ENCODE data around the gene NPR1.
"Not testable (repeated sequence)": the region's sequence is repeated elsewhere in the genome, so short reads cannot be mapped to it uniquely, and the experiment has no call there.

The NPR1 gene

GRCh38 chr1:153682730-153683129, 4.2 kb downstream of the NPR1 start:
- no peak for DNase-seq (ENCODE audit: low spot score)

- peak; percentile 39 for DNase-seq (ENCODE audit: low spot score)
These were observed 5.4 kb downstream of the NPR1 start for GRCh38 chr1:153683854-153684253.

DNA sequence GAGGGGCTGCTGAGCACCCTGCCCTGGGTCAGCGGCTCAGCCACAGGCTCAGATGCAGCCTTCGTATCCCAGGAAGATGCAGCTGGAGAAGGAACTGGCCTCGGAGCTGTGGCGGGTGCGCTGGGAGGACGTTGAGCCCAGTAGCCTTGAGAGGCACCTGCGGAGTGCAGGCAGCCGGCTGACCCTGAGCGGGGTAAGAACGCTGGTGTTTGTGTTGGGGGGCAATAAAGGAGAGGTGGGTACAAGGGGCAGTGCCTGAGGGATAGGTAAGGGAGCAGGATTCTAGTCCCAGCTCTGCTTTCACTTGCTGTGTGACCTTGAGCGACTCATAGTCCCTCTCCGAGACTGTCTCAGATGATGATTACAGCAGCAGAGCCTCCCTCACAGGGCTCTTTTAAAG, 6.4 kb downstream of the NPR1 start:
- no peak for DNase-seq (ENCODE audit: low spot score)

- DNase-seq (ENCODE audit: low spot score): no peak
These were observed 7.3 kb downstream of the NPR1 start for GRCh38 chr1:153685544-153686340.

- DNase-seq (ENCODE audit: low spot score): no peak
These were observed 9.0 kb downstream of the NPR1 start for GRCh38 chr1:153687346-153688125.

DNA sequence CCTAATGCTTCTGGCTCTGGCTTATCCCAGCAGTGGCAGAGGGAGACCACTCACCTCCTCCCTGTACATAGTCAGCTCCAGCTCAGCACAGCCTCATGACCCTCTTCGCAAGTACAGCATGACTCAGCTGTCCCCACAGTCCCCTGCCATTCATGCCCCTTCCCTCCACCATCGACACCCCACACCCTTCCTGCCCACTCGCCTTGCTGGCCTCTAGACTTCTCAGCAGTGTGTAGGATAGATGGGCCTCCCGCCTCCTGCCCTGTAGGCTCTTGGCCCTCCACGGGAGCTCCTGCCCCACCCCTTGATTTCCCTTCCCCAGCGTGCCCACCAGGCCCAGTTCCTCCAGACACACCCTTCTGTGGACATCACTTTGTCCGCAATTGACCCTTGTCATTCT, 9.8 kb downstream of the NPR1 start:
- DNase-seq (ENCODE audit: low spot score): no peak

DNA sequence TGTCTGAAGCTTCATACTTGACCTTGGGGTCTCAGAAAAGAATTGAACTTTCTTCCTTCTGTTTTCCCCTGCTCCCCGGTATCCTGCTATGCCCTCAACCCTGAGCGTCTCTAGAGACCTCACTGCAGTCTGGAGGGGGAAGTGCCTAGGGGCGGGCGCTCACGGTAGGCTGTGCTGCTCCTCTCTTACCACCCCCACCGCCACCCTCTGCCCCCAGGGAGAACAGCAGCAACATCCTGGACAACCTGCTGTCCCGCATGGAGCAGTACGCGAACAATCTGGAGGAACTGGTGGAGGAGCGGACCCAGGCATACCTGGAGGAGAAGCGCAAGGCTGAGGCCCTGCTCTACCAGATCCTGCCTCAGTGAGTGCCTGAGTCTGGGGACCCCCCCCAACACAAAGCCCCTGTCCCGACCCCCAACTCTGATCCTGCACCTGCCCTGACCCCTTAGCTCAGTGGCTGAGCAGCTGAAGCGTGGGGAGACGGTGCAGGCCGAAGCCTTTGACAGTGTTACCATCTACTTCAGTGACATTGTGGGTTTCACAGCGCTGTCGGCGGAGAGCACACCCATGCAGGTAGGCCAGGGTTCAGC, 10.3 kb downstream of the NPR1 start:
- DNase-seq (ENCODE audit: low spot score): no peak

GRCh38 chr1:153693466-153693865, 15.0 kb downstream of the NPR1 start:
- DNase-seq (ENCODE audit: low spot score): no peak

GRCh38 chr1:153696741-153697140, 18.3 kb downstream of the NPR1 start:
- no peak for DNase-seq (ENCODE audit: low spot score)

GRCh38 chr1:153697191-153698019, 18.9 kb downstream of the NPR1 start:
- DNase-seq (ENCODE audit: low spot score): no peak

GRCh38 chr1:153698020-153698922, 19.8 kb downstream of the NPR1 start:
- no peak for DNase-seq (ENCODE audit: low spot score)

GRCh38 chr1:153698923-153699714, 20.6 kb downstream of the NPR1 start:
- peak; percentile 79 for DNase-seq (ENCODE audit: low spot score)

- DNase-seq (ENCODE audit: low spot score): no peak
These were observed 21.3 kb downstream of the NPR1 start for GRCh38 chr1:153699768-153700167.

- no peak for DNase-seq (ENCODE audit: low spot score)
These were observed 27.0 kb downstream of the NPR1 start for GRCh38 chr1:153705484-153705883.

DNA sequence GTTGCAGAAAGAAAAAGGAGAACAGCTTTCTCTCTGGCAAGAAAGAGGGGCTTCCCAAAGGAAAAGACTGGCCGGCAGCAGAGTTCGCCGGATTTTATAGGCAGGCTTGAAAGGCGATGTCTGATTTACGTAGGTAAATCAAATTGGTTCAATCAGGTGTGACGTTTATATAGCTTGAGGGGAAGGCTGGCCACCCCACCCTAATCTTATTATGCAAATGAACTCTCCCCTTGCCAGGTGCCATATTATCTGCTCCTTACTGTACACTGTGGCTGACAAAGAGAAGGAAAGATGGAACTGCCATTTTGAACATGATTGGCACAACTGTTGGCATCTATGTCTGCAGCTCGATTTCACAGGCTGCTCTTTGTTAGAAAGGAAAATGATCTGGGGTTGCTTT, 32.5 kb downstream of the NPR1 start:
- no peak for DNase-seq (ENCODE audit: low spot score)

DNA sequence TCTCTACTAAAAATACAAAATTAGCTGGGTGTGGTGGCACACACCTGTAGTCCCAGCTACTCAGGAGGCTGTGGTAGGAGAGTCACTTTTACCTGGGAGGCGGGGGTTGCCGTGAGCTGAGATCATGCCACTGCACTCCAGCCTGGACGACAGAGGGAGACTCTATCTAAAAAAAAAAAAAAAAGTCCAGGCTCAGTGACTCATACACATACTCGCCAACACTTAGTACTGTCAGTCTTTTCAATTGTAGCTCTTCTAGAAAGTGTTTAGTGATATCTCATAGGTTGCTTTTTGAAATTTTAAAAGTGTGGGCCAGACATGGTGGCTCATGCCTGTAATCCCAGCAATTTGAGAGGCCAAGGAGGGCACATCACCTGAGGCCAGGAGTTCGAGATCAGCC, 37.7 kb downstream of the NPR1 start:
- DNase-seq (ENCODE audit: low spot score): not testable (repeated sequence)

DNA sequence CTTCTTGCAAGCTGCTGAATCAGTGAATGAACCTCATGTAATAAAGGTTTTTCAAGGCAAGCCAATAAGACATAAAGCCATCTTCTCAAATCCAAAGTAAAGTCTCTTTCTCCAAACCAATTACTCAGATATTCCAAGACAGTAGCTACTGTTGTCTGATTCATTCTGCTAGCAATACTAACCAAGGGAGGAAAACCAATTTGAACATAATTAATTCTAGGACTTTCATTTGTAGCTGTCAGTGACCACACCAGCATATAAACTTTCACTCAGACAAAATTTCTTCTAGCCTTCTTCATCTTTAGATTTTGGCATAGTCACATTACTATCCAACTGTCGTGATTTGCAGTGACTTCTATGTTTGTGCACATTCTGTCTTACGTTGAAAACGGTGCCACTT, 38.8 kb downstream of the NPR1 start:
- DNase-seq (ENCODE audit: low spot score): no peak

DNA sequence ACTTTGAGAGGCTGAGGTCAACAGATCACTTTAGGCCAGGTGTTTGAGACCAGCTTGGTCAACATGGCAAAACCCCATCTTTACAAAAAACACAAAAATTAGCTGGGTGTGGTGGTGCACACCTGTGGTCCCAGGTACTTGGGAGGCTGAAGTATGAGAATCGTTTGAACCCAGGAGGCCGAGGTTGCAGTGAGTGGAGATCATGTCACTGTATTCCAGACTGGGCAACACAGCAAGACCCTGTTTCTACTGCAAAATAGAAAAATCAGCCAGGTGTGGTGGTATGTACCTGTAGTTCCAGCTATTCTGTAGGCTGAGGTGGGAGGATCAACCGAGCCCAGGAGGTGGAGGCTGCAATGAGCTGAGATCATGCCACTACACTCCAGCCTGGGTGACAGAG, 45.2 kb downstream of the NPR1 start:
- DNase-seq (ENCODE audit: low spot score): no peak

GRCh38 chr1:153724634-153725033, 46.1 kb downstream of the NPR1 start:
- DNase-seq (ENCODE audit: low spot score): not testable (repeated sequence)
